ENCODE measurements around the gene PDZD2. TPM values are rescaled to one million over a fixed set of nuclear protein-coding genes. Genes with fewer than 3 reads are reported as not detected.
"Not testable (repeated sequence)": the region's sequence is repeated elsewhere in the genome, so short reads cannot be mapped to it uniquely, and the experiment has no call there.

The PDZD2 gene
- total RNA-seq, 2 donors from 2014 or later, result 4.5 to 15.7 TPM

GRCh38 chr5:32069396-32069795 is 430.5 kb downstream of the PDZD2 start:
- Histone ChIP-seq H3K9me3 (no peaks in the 10 kb centered on the region), H3K36me3 (no peaks in the 10 kb centered on the region), H3K4me3 (no peak overlapping the region), H3K27ac (no peak overlapping the region), H3K4me1 (ENCODE audit: control insufficient read depth in 1 of 2, low read depth in 2 of 2) (peaks cover 0 to 12% of the 10 kb centered on the region in 2 donors), H3K27me3 (replicated peaks; ENCODE audit: insufficient read depth) (no peaks in the 10 kb centered on the region)
- no peak for TF ChIP-seq CTCF (IDR thresholded peaks at IDR 0.05)
- DNase-seq (ENCODE audit: low spot score), result no peak
- ATAC-seq (ENCODE audit: insufficient number of reproducible peaks, low FRiP score, low read depth), result no peak

GRCh38 chr5:32071351-32071944 is 432.5 kb downstream of the PDZD2 start:
- DNase-seq (ENCODE audit: low spot score), result no peak

GRCh38 chr5:32072054-32072453 is 433.1 kb downstream of the PDZD2 start:
- Histone ChIP-seq H3K9me3 (no peaks in the 10 kb centered on the region), H3K36me3 (no peaks in the 10 kb centered on the region), H3K4me3 (no peak overlapping the region), H3K27me3 (replicated peaks; ENCODE audit: insufficient read depth) (no peaks in the 10 kb centered on the region), H3K27ac (no peak overlapping the region), H3K4me1 (ENCODE audit: control insufficient read depth in 1 of 2, low read depth in 2 of 2) (peaks cover 0 to 3% of the 10 kb centered on the region in 2 donors)
- TF ChIP-seq CTCF (IDR thresholded peaks at IDR 0.05), result no peak
- no peak for DNase-seq (ENCODE audit: low spot score)
- ATAC-seq (ENCODE audit: insufficient number of reproducible peaks, low FRiP score, low read depth), result no peak

More at GRCh38 chr5:32071351-32071944, 432.5 kb downstream of the PDZD2 start:
- Histone ChIP-seq H3K9me3 (no peaks in the 10 kb centered on the region), H3K36me3 (no peaks in the 10 kb centered on the region), H3K4me1 (ENCODE audit: control insufficient read depth in 1 of 2, low read depth in 2 of 2) (peaks cover 0 to 10% of the 10 kb centered on the region in 2 donors), H3K4me3 (no peak overlapping the region), H3K27me3 (replicated peaks; ENCODE audit: insufficient read depth) (no peaks in the 10 kb centered on the region), H3K27ac (no peak overlapping the region)
- no peak for TF ChIP-seq CTCF (IDR thresholded peaks at IDR 0.05)
- no peak for ATAC-seq (ENCODE audit: insufficient number of reproducible peaks, low FRiP score, low read depth)

- Histone ChIP-seq H3K27ac (no peak overlapping the region), H3K36me3 (no peaks in the 10 kb centered on the region), H3K4me3 (no peak overlapping the region), H3K4me1 (ENCODE audit: control insufficient read depth in 1 of 2, low read depth in 2 of 2) (no peaks in the 10 kb centered on the region), H3K9me3 (no peaks in the 10 kb centered on the region), H3K27me3 (replicated peaks; ENCODE audit: insufficient read depth) (no peaks in the 10 kb centered on the region)
- TF ChIP-seq CTCF (IDR thresholded peaks at IDR 0.05), result no peak
- no peak for DNase-seq (ENCODE audit: low spot score)
- ATAC-seq (ENCODE audit: insufficient number of reproducible peaks, low FRiP score, low read depth), result no peak
Observed at GRCh38 chr5:32074401-32074800, 435.5 kb downstream of the PDZD2 start.

GRCh38 chr5:32076699-32077695 is 438.1 kb downstream of the PDZD2 start:
- ATAC-seq (ENCODE audit: insufficient number of reproducible peaks, low FRiP score, low read depth) (no peak), DNase-seq (ENCODE audit: low spot score) (no peak)
- H3K9me3 ChIP-seq, result no peaks in the 10 kb centered on the region
- H3K27me3 ChIP-seq (replicated peaks; ENCODE audit: insufficient read depth), result no peaks in the 10 kb centered on the region
- peak; percentile 62 for TF ChIP-seq CTCF (IDR thresholded peaks at IDR 0.05)
- no peaks in the 10 kb centered on the region for H3K36me3 ChIP-seq
- H3K4me1 ChIP-seq (ENCODE audit: control insufficient read depth in 1 of 2, low read depth in 2 of 2), result no peaks in the 10 kb centered on the region
- H3K4me3 ChIP-seq, result no peak overlapping the region
- H3K27ac ChIP-seq, result no peak overlapping the region

GRCh38 chr5:32078855-32079254 is 439.9 kb downstream of the PDZD2 start:
- H3K9me3 ChIP-seq; DNase-seq (ENCODE audit: low spot score); H3K27ac ChIP-seq; H3K27me3 ChIP-seq (replicated peaks; ENCODE audit: insufficient read depth); H3K4me3 ChIP-seq; H3K36me3 ChIP-seq; H3K4me1 ChIP-seq (ENCODE audit: control insufficient read depth in 1 of 2, low read depth in 2 of 2); ATAC-seq (ENCODE audit: insufficient number of reproducible peaks, low FRiP score, low read depth): not testable (repeated sequence)

GRCh38 chr5:32080565-32080964 is 441.6 kb downstream of the PDZD2 start:
- not testable (repeated sequence) for H3K9me3 ChIP-seq; H3K27ac ChIP-seq; H3K36me3 ChIP-seq; DNase-seq (ENCODE audit: low spot score); H3K27me3 ChIP-seq (replicated peaks; ENCODE audit: insufficient read depth); ATAC-seq (ENCODE audit: insufficient number of reproducible peaks, low FRiP score, low read depth); H3K4me3 ChIP-seq; H3K4me1 ChIP-seq (ENCODE audit: control insufficient read depth in 1 of 2, low read depth in 2 of 2)
